HG03175 (cell line): ENCODE results near the gene IL16.

ENCODE experiments used
- ATAC-seq: cut with Tn5 transposase; IDR thresholded peaks from one replicate; pipeline ENCODE4 v1.9.1; 2021; ENCODE audit warnings: mild to moderate bottlenecking, moderate library complexity; ENCODE audit not compliant: unreplicated experiment

IL16 gene

GRCh38 chr15:81174125-81174791 lies 22.4 kb upstream of the IL16 start:
- ATAC-seq = no peak

GRCh38 chr15:81174792-81175327 lies 21.8 kb upstream of the IL16 start:
- no peak for ATAC-seq

GRCh38 chr15:81175496-81175895 lies 21.2 kb upstream of the IL16 start:
- no peak for ATAC-seq

GRCh38 chr15:81176291-81176893 lies 20.3 kb upstream of the IL16 start:
- no peak for ATAC-seq

- no peak for ATAC-seq
Measured at GRCh38 chr15:81178365-81178764, 18.3 kb upstream of the IL16 start.

- no peak for ATAC-seq
Measured at GRCh38 chr15:81181220-81181619, 15.5 kb upstream of the IL16 start.

GRCh38 chr15:81182031-81182755 lies 14.5 kb upstream of the IL16 start:
- ATAC-seq = no peak

GRCh38 chr15:81182756-81183438 lies 13.8 kb upstream of the IL16 start:
- no peak for ATAC-seq

- ATAC-seq = no peak
Measured at GRCh38 chr15:81183439-81183775, 13.3 kb upstream of the IL16 start.

- no peak for ATAC-seq
Measured at GRCh38 chr15:81184188-81184587, 12.5 kb upstream of the IL16 start.

- no peak for ATAC-seq
Measured at GRCh38 chr15:81185631-81186295, 10.9 kb upstream of the IL16 start.

- no peak for ATAC-seq
Measured at GRCh38 chr15:81188354-81188753, 8.3 kb upstream of the IL16 start.

- ATAC-seq = no peak
Measured at GRCh38 chr15:81189583-81190283, 6.9 kb upstream of the IL16 start.

- ATAC-seq = no peak
Measured at GRCh38 chr15:81190922-81191507, 5.7 kb upstream of the IL16 start.

GRCh38 chr15:81191701-81192100 lies 5.0 kb upstream of the IL16 start:
- ATAC-seq = no peak

GRCh38 chr15:81194723-81195122 lies 2.0 kb upstream of the IL16 start:
- ATAC-seq = no peak

- no peak for ATAC-seq
Measured at GRCh38 chr15:81195339-81195864, 1.3 kb upstream of the IL16 start.

GRCh38 chr15:81197255-81197630 lies 564 bp downstream of the IL16 start:
- ATAC-seq = no peak

- ATAC-seq = no peak
Measured at GRCh38 chr15:81197688-81198281, 1.1 kb downstream of the IL16 start.
